ENCODE results near the gene CTIF. TPM values are rescaled to one million over a fixed set of nuclear protein-coding genes. Genes with fewer than 3 reads are reported as not detected.
"Not testable (repeated sequence)": the region's sequence is repeated elsewhere in the genome, so short reads cannot be mapped to it uniquely, and the experiment has no call there.

Gene CTIF
- total RNA-seq, 1 donor from 2014 or later, result 67.9 TPM

GRCh38 chr18:48711651-48712486 lies 173.0 kb downstream of the CTIF start:
- Mint-ChIP-seq H3K36me3 (peaks cover 3% of the 10 kb centered on the region), H3K27me3 (ENCODE audit: low read depth) (peaks cover 18% of the 10 kb centered on the region), H3K27ac (peak overlapping the region; percentile 62), H3K4me3 (no peak overlapping the region), H3K4me1 (peaks cover 28% of the 10 kb centered on the region), H3K9me3 (peaks cover 5% of the 10 kb centered on the region)
- peak in 1 of 2 experiments; percentile 42 for DNase-seq (ENCODE audit: low spot score in 2 of 2, unreplicated experiment in 2 of 2)
- peak; percentile 49 for TF ChIP-seq CTCF (IDR thresholded peaks at IDR 0.05; ENCODE audit: unreplicated experiment)

GRCh38 chr18:48713309-48713708 lies 174.5 kb downstream of the CTIF start:
- no peak for DNase-seq (ENCODE audit: low spot score in 2 of 2, unreplicated experiment in 2 of 2)
- no peak for TF ChIP-seq CTCF (IDR thresholded peaks at IDR 0.05; ENCODE audit: unreplicated experiment)
- H3K27me3 Mint-ChIP-seq (ENCODE audit: low read depth), result peaks cover 22% of the 10 kb centered on the region
- peak overlapping the region; percentile 52 for H3K27ac Mint-ChIP-seq
- H3K4me1 Mint-ChIP-seq, result peaks cover 28% of the 10 kb centered on the region
- no peak overlapping the region for H3K4me3 Mint-ChIP-seq
- peaks cover 8% of the 10 kb centered on the region for H3K36me3 Mint-ChIP-seq
- peaks cover 4% of the 10 kb centered on the region for H3K9me3 Mint-ChIP-seq

- Mint-ChIP-seq H3K27ac (no peak overlapping the region), H3K36me3 (peaks cover 21% of the 10 kb centered on the region)
- DNase-seq (ENCODE audit: low spot score in 2 of 2, unreplicated experiment in 2 of 2), result no peak
Observed at GRCh38 chr18:48714873-48715272, 176.0 kb downstream of the CTIF start.

GRCh38 chr18:48715711-48716361 lies 177.0 kb downstream of the CTIF start:
- no peak overlapping the region for H3K27ac Mint-ChIP-seq
- DNase-seq (ENCODE audit: low spot score in 2 of 2, unreplicated experiment in 2 of 2), result no peak
- TF ChIP-seq CTCF (IDR thresholded peaks at IDR 0.05; ENCODE audit: unreplicated experiment), result no peak
- H3K4me3 Mint-ChIP-seq, result no peak overlapping the region
- H3K36me3 Mint-ChIP-seq, result peaks cover 21% of the 10 kb centered on the region
- H3K4me1 Mint-ChIP-seq, result peaks cover 45% of the 10 kb centered on the region
- peaks cover 24% of the 10 kb centered on the region for H3K27me3 Mint-ChIP-seq (ENCODE audit: low read depth)
- H3K9me3 Mint-ChIP-seq, result peaks cover 6% of the 10 kb centered on the region

More at GRCh38 chr18:48714873-48715272, 176.0 kb downstream of the CTIF start:
- Mint-ChIP-seq H3K9me3 (peaks cover 6% of the 10 kb centered on the region), H3K4me3 (no peak overlapping the region), H3K27me3 (ENCODE audit: low read depth) (peaks cover 24% of the 10 kb centered on the region), H3K4me1 (peaks cover 36% of the 10 kb centered on the region)
- no peak for TF ChIP-seq CTCF (IDR thresholded peaks at IDR 0.05; ENCODE audit: unreplicated experiment)

GRCh38 chr18:48717227-48717626 lies 178.4 kb downstream of the CTIF start:
- not testable (repeated sequence) for DNase-seq (ENCODE audit: low spot score in 2 of 2, unreplicated experiment in 2 of 2); H3K9me3 Mint-ChIP-seq; H3K4me3 Mint-ChIP-seq; H3K27ac Mint-ChIP-seq
- Mint-ChIP-seq H3K27me3 (ENCODE audit: low read depth) (peaks cover 31% of the 10 kb centered on the region), H3K4me1 (peaks cover 51% of the 10 kb centered on the region), H3K36me3 (peaks cover 21% of the 10 kb centered on the region)

Measured in mesothelial cell of epicardium (in vitro differentiated cells).